CD14-positive monocyte (primary cell): ENCODE results near the gene PADI4. TPM values are rescaled to one million over a fixed set of nuclear protein-coding genes. Genes with fewer than 3 reads are reported as not detected.

Experiments
- DNase-seq, 3 donors: peaks; one replicate each; pipeline ENCODE4 v3.0.0-alpha.2; 2011 to 2022
- H2AFZ ChIP-seq: 2 replicates; pipeline ENCODE4 v1.6.0; 2012; ENCODE audit warnings: mild to moderate bottlenecking, low read depth, low read length, inconsistent platforms; ENCODE audit not compliant: insufficient read depth, poor library complexity, severe bottlenecking
- H3K27ac ChIP-seq, 2 donors: 1 replicate in 1 of 2; 2 replicates in 1 of 2; pipeline ENCODE4 v1.5.1; 2012 to 2013; ENCODE audit warnings: low read length in 2 of 2, control low read depth in 1 of 2, inconsistent platforms in 1 of 2, low read depth in 1 of 2, mild to moderate bottlenecking in 1 of 2
- H3K27me3 ChIP-seq, 2 donors: one replicate each; pipeline versions ENCODE4 v1.6.0 to v1.6.1; 2011 to 2013; ENCODE audit warnings: low read length in 2 of 2; ENCODE audit not compliant: control insufficient read depth in 2 of 2, insufficient read depth in 2 of 2
- H3K36me3 ChIP-seq, 2 donors: replicated peaks in 1 of 2; 1 replicate in 1 of 2; 2 replicates in 1 of 2; pipeline versions ENCODE4 v1.5.1 to v1.6.1; 2012 to 2013; ENCODE audit warnings: low read length in 2 of 2, control low read depth in 1 of 2, inconsistent platforms in 1 of 2, mild to moderate bottlenecking in 1 of 2; ENCODE audit not compliant: insufficient read depth in 2 of 2, control insufficient read depth in 1 of 2
- H3K4me1 ChIP-seq, 2 donors: 1 replicate in 1 of 2; 2 replicates in 1 of 2; pipeline versions ENCODE4 v1.5.1 to v1.6.1; 2012 to 2013; ENCODE audit warnings: low read length in 2 of 2, control low read depth in 1 of 2, inconsistent platforms in 1 of 2, mild to moderate bottlenecking in 1 of 2, moderate library complexity in 1 of 2; ENCODE audit not compliant: insufficient read depth in 2 of 2, control insufficient read depth in 1 of 2
- H3K4me2 ChIP-seq: replicated peaks from 2 replicates; pipeline ENCODE3; 2012; ENCODE audit warnings: low read length, moderate library complexity, mild to moderate bottlenecking; ENCODE audit not compliant: poor library complexity, severe bottlenecking; ENCODE audit errors: extremely low read depth
- H3K4me3 ChIP-seq, 3 experiments: fragments of 200-600 bp in 1 of 3; sonication (generic) in 1 of 3; replicated peaks in 1 of 3; 1 replicate in 2 of 3; 2 replicates in 1 of 3; pipeline ENCODE4 v1.5.1; 2011 to 2013; ENCODE audit warnings: low read length in 3 of 3, mild to moderate bottlenecking in 3 of 3, control low read depth in 2 of 3, low read depth in 2 of 3, inconsistent platforms in 1 of 3, moderate library complexity in 1 of 3
- H3K79me2 ChIP-seq: 2 replicates; pipeline ENCODE4 v1.6.0; 2012; ENCODE audit warnings: mild to moderate bottlenecking, control low read depth, inconsistent platforms, low read length, moderate library complexity; ENCODE audit not compliant: insufficient read depth
- H3K9ac ChIP-seq: 2 replicates; pipeline ENCODE4 v1.6.0; 2017; ENCODE audit warnings: low read length, mild to moderate bottlenecking; ENCODE audit not compliant: insufficient read depth, poor library complexity, severe bottlenecking
- H3K9me3 ChIP-seq, 2 donors: replicated peaks in 1 of 2; 1 replicate in 1 of 2; 2 replicates in 1 of 2; pipeline versions ENCODE4 v1.5.1 to v1.6.1; 2012 to 2013; ENCODE audit warnings: low read length in 2 of 2, control low read depth in 1 of 2; ENCODE audit not compliant: control insufficient read depth in 1 of 2, insufficient read depth in 1 of 2
- H4K20me1 ChIP-seq: 2 replicates; pipeline ENCODE4 v1.6.0; 2012; ENCODE audit warnings: mild to moderate bottlenecking, low read length, control low read depth, moderate library complexity; ENCODE audit not compliant: insufficient read depth
- H3K27ac Mint-ChIP-seq, 7 donors: one replicate each; pipeline ENCODE4 v1.8.0; 2020; ENCODE audit warnings: mild to moderate bottlenecking in 7 of 7, mixed read lengths in 7 of 7, moderate library complexity in 6 of 7, inconsistent platforms in 2 of 7
- H3K27me3 Mint-ChIP-seq, 3 donors: one replicate each; pipeline ENCODE4 v1.8.0; 2021 to 2022; ENCODE audit warnings: low read depth in 3 of 3, mild to moderate bottlenecking in 3 of 3, mixed read lengths in 3 of 3, moderate library complexity in 3 of 3, inconsistent platforms in 1 of 3
- H3K36me3 Mint-ChIP-seq, 2 donors: one replicate each; pipeline ENCODE4 v1.8.0; 2020; ENCODE audit warnings: mixed read lengths in 2 of 2, inconsistent platforms in 1 of 2, mild to moderate bottlenecking in 1 of 2
- H3K4me1 Mint-ChIP-seq: one replicate; pipeline ENCODE4 v1.8.0; 2020; ENCODE audit warnings: mild to moderate bottlenecking, mixed read lengths
- H3K4me3 Mint-ChIP-seq, 2 donors: one replicate each; pipeline ENCODE4 v1.8.0; 2020; ENCODE audit warnings: mild to moderate bottlenecking in 2 of 2, mixed read lengths in 2 of 2, moderate library complexity in 1 of 2
- H3K9me3 Mint-ChIP-seq, 7 donors: one replicate each; pipeline ENCODE4 v1.8.0; 2020 to 2022; ENCODE audit warnings: mixed read lengths in 7 of 7, mild to moderate bottlenecking in 6 of 7, moderate library complexity in 6 of 7, inconsistent platforms in 2 of 7
- WGBS: methylation state at CpG from one replicate; pipeline ENCODE4 v1.1.5; 2013; ENCODE audit warnings: missing lambda C conversion rate; ENCODE audit not compliant: insufficient coverage; 5-methylcytosine and 5-hydroxymethylcytosine counted together
- intact Hi-C, 2 donors: fragments of 100-400 bp; cut with micrococcal nuclease; formaldehyde crosslinking; loops; one replicate each; pipeline versions ENCODE4 v1.15.0 to v1.15.1; 2023
- polyA plus RNA-seq, 3 donors: library from polyadenylated mRNA; depleted of rRNA in 1 of 3; unstranded in 2 of 3; stranded (reverse) in 1 of 3; fragments of 300-500 nt in 2 of 3; fragments of >200 nt in 1 of 3; fragmentation: Illumina TruSeq in 2 of 3; gene quantifications; 1 replicate in 2 of 3; 2 replicates in 1 of 3; pipeline ENCODE4 v1.2.3, GENCODE V29; 2012 to 2021
- TF ChIP-seq, protein P1 (sequence below): fragments of 200-600 bp; IDR thresholded peaks from one replicate; pipeline ENCODE4 v1.8.0; 2022; ENCODE audit warnings: antibody characterized with exemption, mild to moderate bottlenecking

Gene PADI4
- polyA plus RNA-seq, 3 donors: 160 to 356 (median 164) TPM

- H3K36me3 ChIP-seq: peaks cover 55 to 76% of the 10 kb centered on the region in 2 donors
- peak overlapping the region in 1 of 2 donors; percentile 20 for H3K27ac ChIP-seq
- no peak overlapping the region for H3K4me2 ChIP-seq
- H4K20me1 ChIP-seq: peaks cover 14% of the 10 kb centered on the region
- H3K4me1 ChIP-seq: peaks cover 10% of the 10 kb centered on the region in 2 donors
- H2AFZ ChIP-seq: no peak overlapping the region
- no peaks in the 10 kb centered on the region for H3K27me3 ChIP-seq
- H3K4me3 Mint-ChIP-seq: no peak overlapping the region
- H3K36me3 Mint-ChIP-seq: peaks cover 55 to 82% of the 10 kb centered on the region in 2 donors
- H3K27ac Mint-ChIP-seq: peak overlapping the region in 1 of 7 donors; percentile 50
- no peaks in the 10 kb centered on the region for H3K79me2 ChIP-seq
- H3K4me3 ChIP-seq: no peak overlapping the region
- H3K9ac ChIP-seq: no peak overlapping the region
- intact Hi-C loops: no loop called here
- H3K9me3 ChIP-seq: no peaks in the 10 kb centered on the region
- peaks cover 0 to 3% (median 0%) of the 10 kb centered on the region in 7 donors for H3K9me3 Mint-ChIP-seq
- peaks cover 10% of the 10 kb centered on the region for H3K4me1 Mint-ChIP-seq
- no peaks in the 10 kb centered on the region for H3K27me3 Mint-ChIP-seq
- no peak for DNase-seq
- TF ChIP-seq, protein P1, sequence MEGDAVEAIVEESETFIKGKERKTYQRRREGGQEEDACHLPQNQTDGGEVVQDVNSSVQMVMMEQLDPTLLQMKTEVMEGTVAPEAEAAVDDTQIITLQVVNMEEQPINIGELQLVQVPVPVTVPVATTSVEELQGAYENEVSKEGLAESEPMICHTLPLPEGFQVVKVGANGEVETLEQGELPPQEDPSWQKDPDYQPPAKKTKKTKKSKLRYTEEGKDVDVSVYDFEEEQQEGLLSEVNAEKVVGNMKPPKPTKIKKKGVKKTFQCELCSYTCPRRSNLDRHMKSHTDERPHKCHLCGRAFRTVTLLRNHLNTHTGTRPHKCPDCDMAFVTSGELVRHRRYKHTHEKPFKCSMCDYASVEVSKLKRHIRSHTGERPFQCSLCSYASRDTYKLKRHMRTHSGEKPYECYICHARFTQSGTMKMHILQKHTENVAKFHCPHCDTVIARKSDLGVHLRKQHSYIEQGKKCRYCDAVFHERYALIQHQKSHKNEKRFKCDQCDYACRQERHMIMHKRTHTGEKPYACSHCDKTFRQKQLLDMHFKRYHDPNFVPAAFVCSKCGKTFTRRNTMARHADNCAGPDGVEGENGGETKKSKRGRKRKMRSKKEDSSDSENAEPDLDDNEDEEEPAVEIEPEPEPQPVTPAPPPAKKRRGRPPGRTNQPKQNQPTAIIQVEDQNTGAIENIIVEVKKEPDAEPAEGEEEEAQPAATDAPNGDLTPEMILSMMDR: no peak
- WGBS: 77% methylated on average over 3 of the region's 11 CpGs
Measured at GRCh38 chr1:17360272-17360956, 52.4 kb downstream of the PADI4 start.

- H3K27me3 Mint-ChIP-seq: no peaks in the 10 kb centered on the region
- no peak overlapping the region for H3K4me3 Mint-ChIP-seq
- Histone ChIP-seq H3K36me3 (peaks cover 42 to 63% of the 10 kb centered on the region in 2 donors), H3K9me3 (no peaks in the 10 kb centered on the region), H3K27ac (peak overlapping the region in 1 of 2 donors; percentile 20), H2AFZ (no peak overlapping the region), H3K79me2 (no peaks in the 10 kb centered on the region), H3K9ac (no peak overlapping the region), H3K4me1 (peaks cover 13 to 18% of the 10 kb centered on the region in 2 donors), H3K4me2 (no peak overlapping the region), H3K27me3 (no peaks in the 10 kb centered on the region), H3K4me3 (no peak overlapping the region), H4K20me1 (peaks cover 1% of the 10 kb centered on the region)
- DNase-seq: no peak
- TF ChIP-seq, protein P1: no peak
- WGBS: 98% methylated on average over 4 of the region's 4 CpGs
- H3K27ac Mint-ChIP-seq: peak overlapping the region in 6 of 7 donors; percentile 1 to 87 (median 62)
- H3K9me3 Mint-ChIP-seq: peaks cover 0 to 5% (median 0%) of the 10 kb centered on the region in 7 donors
- peaks cover 14% of the 10 kb centered on the region for H3K4me1 Mint-ChIP-seq
- intact Hi-C loops: no loop called here
- H3K36me3 Mint-ChIP-seq: peaks cover 42 to 70% of the 10 kb centered on the region in 2 donors
Measured at GRCh38 chr1:17361687-17362086, 53.7 kb downstream of the PADI4 start.
